A673 (cell line): ENCODE data around the gene MMEL1. TPM values are rescaled to one million over a fixed set of nuclear protein-coding genes. Genes with fewer than 3 reads are reported as not detected.
"Not testable (repeated sequence)": the region's sequence is repeated elsewhere in the genome, so short reads cannot be mapped to it uniquely, and the experiment has no call there.

Source experiments
- Bru-seq: library from RNA; stranded (reverse); fragments of 400-500 nt; gene quantifications from one replicate; lab custom pipeline; 2021; lab: Mats Ljungman, UMichigan
- BruChase-seq, 2 experiments: library from RNA; stranded (reverse); fragments of 400-500 nt; gene quantifications; one replicate each; lab custom pipeline; 2021; lab: Mats Ljungman, UMichigan
- BruUV-seq: library from RNA; stranded (reverse); fragments of 400-500 nt; replicated peaks from 2 replicates; lab custom pipeline; 2021; lab: Mats Ljungman, UMichigan
- CTCF ChIA-PET: fragments of 300-600 bp; sonication (Branson Sonifier 250); formaldehyde crosslinking; loops from one replicate; lab custom pipeline; 2022; ENCODE audit warnings: antibody characterized with exemption; lab: Charles Lee
- POLR2A ChIA-PET: fragments of 300-600 bp; sonication (Branson Sonifier 250); formaldehyde crosslinking; loops from one replicate; lab custom pipeline; 2022; ENCODE audit warnings: antibody characterized with exemption; ENCODE audit not compliant: low non-redundant PET; lab: Charles Lee
- DNase-seq: peaks from one replicate; pipeline ENCODE4 v3.0.0-alpha.2; 2015; ENCODE audit warnings: low spot score
- H3K27ac ChIP-seq: fragments of 200-600 bp; sonication (generic); 2 replicates; pipeline ENCODE4 v1.5.1; 2016; ENCODE audit warnings: mixed run types, low read depth, mild to moderate bottlenecking, mixed read lengths, antibody characterized with exemption, low read length; ENCODE audit not compliant: poor library complexity, severe bottlenecking
- H3K27me3 ChIP-seq: fragments of 200-600 bp; sonication (generic); replicated peaks from 2 replicates; pipeline ENCODE4 v1.6.1; 2017; ENCODE audit warnings: mixed run types, low read depth, mild to moderate bottlenecking, mixed read lengths, antibody characterized with exemption, low read length; ENCODE audit not compliant: insufficient read depth, poor library complexity
- H3K36me3 ChIP-seq: fragments of 200-600 bp; sonication (generic); 2 replicates; pipeline ENCODE4 v1.6.1; 2016; ENCODE audit warnings: mixed run types, mild to moderate bottlenecking, mixed read lengths, antibody characterized with exemption, low read length; ENCODE audit not compliant: insufficient read depth, poor library complexity, severe bottlenecking
- H3K4me1 ChIP-seq: fragments of 200-600 bp; sonication (generic); 2 replicates; pipeline ENCODE4 v1.6.1; 2017; ENCODE audit warnings: mixed run types, mild to moderate bottlenecking, mixed read lengths, antibody characterized with exemption, low read length; ENCODE audit not compliant: insufficient read depth, poor library complexity, severe bottlenecking
- H3K4me3 ChIP-seq: fragments of 200-600 bp; sonication (generic); 2 replicates; pipeline ENCODE4 v1.5.1; 2016; ENCODE audit warnings: low read depth, mixed run types, mild to moderate bottlenecking, mixed read lengths, low read length; ENCODE audit not compliant: poor library complexity, severe bottlenecking
- H3K9me3 ChIP-seq: fragments of 200-600 bp; sonication (generic); 2 replicates; pipeline ENCODE4 v1.6.1; 2016; ENCODE audit warnings: mixed run types, low read depth, mild to moderate bottlenecking, mixed read lengths, antibody characterized with exemption, low read length; ENCODE audit not compliant: poor library complexity, severe bottlenecking
- EZH2 ChIP-seq: fragments of 200-600 bp; sonication (generic); IDR thresholded peaks from 2 replicates; pipeline ENCODE4 v1.6.1; 2017; ENCODE audit warnings: borderline replicate concordance, low read depth, mild to moderate bottlenecking, mixed read lengths, antibody characterized with exemption, low read length; ENCODE audit not compliant: poor library complexity, severe bottlenecking
- intact Hi-C: fragments of 100-400 bp; cut with micrococcal nuclease; formaldehyde crosslinking; loops from one replicate; pipeline ENCODE4 v1.10.0; 2022; ENCODE audit not compliant: unreplicated experiment
- long read RNA-seq: library from polyadenylated mRNA; stranded (forward); transcript quantifications from one replicate; pipeline ENCODE4 v2.0.0, GENCODE V29; 2022
- total RNA-seq: library from RNA; stranded (reverse); gene quantifications from 2 replicates; pipeline ENCODE4 v1.2.3, GENCODE V29; 2021
- TF ChIP-seq, protein P1 (sequence below): fragments of 300-800, 200-600 bp; sonication (generic); conservative IDR thresholded peaks from 2 replicates; pipeline ENCODE4 v1.5.1; 2017; ENCODE audit warnings: low read depth, mild to moderate bottlenecking, antibody characterized with exemption, low read length, moderate library complexity, mixed read lengths

MMEL1 gene, protein sequence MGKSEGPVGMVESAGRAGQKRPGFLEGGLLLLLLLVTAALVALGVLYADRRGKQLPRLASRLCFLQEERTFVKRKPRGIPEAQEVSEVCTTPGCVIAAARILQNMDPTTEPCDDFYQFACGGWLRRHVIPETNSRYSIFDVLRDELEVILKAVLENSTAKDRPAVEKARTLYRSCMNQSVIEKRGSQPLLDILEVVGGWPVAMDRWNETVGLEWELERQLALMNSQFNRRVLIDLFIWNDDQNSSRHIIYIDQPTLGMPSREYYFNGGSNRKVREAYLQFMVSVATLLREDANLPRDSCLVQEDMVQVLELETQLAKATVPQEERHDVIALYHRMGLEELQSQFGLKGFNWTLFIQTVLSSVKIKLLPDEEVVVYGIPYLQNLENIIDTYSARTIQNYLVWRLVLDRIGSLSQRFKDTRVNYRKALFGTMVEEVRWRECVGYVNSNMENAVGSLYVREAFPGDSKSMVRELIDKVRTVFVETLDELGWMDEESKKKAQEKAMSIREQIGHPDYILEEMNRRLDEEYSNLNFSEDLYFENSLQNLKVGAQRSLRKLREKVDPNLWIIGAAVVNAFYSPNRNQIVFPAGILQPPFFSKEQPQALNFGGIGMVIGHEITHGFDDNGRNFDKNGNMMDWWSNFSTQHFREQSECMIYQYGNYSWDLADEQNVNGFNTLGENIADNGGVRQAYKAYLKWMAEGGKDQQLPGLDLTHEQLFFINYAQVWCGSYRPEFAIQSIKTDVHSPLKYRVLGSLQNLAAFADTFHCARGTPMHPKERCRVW
- total RNA-seq (not detected in 2 replicates), Bru-seq, nascent RNA (percentile 2 among the genes with signal in this experiment), BruChase-seq, experiment 1, labeled RNA remaining after a 2-hour chase (not detected), BruChase-seq, experiment 2, labeled RNA remaining after a 6-hour chase (percentile 6 among the genes with signal in this experiment)
- long read RNA-seq: 0 reads

DNA sequence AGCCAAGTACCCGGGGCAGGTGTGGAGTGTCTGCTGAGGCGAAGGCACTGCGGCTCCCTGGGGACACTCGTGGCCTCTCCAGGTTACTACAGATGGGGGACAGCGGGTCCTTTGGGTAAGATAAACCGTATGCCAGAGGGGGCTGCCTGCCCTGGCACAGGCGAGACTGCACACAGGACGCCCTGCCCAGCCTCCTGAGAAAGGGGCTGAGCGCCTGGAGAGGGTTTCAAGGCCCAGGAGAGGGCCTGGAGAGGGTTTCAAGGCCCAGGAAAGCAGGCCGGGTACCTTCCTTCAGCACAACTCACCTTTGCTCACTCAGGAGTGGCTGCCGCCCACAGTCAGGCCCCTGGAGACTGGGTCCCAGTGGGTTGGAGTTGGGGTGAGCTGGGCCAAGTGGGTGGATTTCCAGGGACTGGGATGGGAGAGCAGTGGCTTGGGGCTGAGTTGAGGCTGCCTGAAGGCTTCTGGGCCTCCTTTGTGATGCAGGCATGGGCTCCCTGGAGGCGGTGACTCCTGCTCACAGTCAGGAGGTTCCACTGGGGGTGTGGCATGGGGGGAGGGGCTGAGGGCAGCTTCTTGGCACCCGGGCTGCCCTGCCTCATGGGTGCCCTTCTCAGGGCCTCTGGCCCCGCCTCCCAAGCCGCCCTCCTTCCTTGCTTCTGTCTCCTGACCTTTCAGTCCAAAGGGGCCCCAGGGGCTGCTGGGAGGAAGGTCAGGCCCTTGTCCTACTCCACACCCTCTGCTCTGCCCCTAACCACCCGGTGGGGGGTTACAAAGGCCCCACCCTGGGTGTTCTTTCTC, at the start of gene MMEL1:
TSS of gene MMEL1 (minus strand) at position 456 of the 801 bp plus-strand sequence. CDS start 3,532 bp downstream, outside the sequence.
- intact Hi-C loops: no loop called here
- Histone ChIP-seq H3K4me1 (no peaks in the 10 kb centered on the region), H3K4me3 (no peak within 1 kb of the TSS), H3K27me3 (peaks cover 24% of the 10 kb centered on the region), H3K36me3 (no peaks in the 10 kb centered on the region), H3K27ac (no peak within 1 kb of the TSS), H3K9me3 (no peaks in the 10 kb centered on the region)
- DNase-seq: no peak
- ChIA-PET CTCF (no interaction called here), POLR2A (no interaction called here)
- TF ChIP-seq, protein P1, sequence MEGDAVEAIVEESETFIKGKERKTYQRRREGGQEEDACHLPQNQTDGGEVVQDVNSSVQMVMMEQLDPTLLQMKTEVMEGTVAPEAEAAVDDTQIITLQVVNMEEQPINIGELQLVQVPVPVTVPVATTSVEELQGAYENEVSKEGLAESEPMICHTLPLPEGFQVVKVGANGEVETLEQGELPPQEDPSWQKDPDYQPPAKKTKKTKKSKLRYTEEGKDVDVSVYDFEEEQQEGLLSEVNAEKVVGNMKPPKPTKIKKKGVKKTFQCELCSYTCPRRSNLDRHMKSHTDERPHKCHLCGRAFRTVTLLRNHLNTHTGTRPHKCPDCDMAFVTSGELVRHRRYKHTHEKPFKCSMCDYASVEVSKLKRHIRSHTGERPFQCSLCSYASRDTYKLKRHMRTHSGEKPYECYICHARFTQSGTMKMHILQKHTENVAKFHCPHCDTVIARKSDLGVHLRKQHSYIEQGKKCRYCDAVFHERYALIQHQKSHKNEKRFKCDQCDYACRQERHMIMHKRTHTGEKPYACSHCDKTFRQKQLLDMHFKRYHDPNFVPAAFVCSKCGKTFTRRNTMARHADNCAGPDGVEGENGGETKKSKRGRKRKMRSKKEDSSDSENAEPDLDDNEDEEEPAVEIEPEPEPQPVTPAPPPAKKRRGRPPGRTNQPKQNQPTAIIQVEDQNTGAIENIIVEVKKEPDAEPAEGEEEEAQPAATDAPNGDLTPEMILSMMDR: no peak
- TF ChIP-seq EZH2: no peak
- BruUV-seq: no TSS peak

DNA sequence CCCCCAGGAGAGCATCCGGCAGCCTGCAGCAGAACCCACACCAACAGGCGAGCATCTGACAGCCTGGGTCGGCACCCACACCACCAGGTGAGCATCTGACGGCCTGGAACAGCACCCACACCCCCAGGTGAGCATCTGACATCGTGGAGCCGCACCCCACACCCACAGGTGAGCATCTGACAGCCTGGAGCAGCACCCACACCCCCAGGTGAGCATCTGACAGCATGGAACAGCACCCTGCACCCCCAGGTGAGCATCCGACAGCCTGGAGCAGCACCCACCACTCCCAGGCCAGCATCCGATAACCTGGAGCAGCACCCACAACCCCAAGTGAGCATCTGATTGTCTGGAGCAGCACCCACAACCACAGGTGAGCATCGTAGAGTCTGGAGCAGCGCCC, 43.9 kb upstream of the MMEL1 start:
- H3K27ac ChIP-seq, H3K4me1 ChIP-seq, H3K27me3 ChIP-seq, H3K4me3 ChIP-seq, H3K9me3 ChIP-seq, H3K36me3 ChIP-seq, BruUV-seq, intact Hi-C loops, DNase-seq, CTCF ChIA-PET, POLR2A ChIA-PET: not testable (repeated sequence)

DNA sequence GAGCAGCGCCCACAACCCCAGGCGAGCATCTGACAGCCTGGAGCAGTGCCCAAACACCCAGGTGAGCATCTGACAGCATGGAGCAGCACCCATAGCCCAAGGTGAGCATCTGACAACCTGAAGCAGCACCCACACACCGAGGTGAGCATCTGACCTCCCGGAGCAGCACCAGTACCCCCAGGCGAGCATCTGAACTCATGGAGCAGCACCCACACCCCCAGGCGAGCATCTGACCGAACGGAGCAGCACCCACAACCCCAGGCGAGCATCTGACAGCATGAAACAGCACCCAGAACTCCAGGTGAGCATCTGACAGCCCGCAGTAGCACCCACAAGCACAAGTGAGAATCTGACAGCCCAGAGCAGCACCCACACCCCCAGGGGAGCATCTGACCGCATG, 38.8 kb upstream of the MMEL1 start:
- intact Hi-C loops, BruUV-seq, H3K27ac ChIP-seq, H3K27me3 ChIP-seq, DNase-seq, CTCF ChIA-PET, H3K9me3 ChIP-seq, H3K36me3 ChIP-seq, H3K4me1 ChIP-seq, POLR2A ChIA-PET, H3K4me3 ChIP-seq: not testable (repeated sequence)

DNA sequence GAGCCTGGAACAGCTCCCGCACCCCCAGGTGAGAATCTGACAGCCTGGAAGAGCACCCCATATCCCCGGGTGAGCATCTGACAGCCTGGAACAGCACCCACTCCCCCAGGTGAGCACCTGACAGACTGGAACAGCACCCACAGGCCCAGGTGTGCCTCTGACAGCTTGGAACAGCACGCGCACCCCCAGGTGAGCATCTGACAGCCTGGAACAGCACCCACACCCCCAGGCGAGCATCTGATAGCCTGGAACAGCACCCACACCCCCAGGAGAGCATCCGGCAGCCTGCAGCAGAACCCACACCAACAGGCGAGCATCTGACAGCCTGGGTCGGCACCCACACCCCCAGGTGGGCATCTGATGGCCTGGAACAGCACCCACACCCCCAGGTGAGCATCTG, 27.0 kb upstream of the MMEL1 start:
- H3K4me1 ChIP-seq, intact Hi-C loops, DNase-seq, H3K27me3 ChIP-seq, H3K27ac ChIP-seq, POLR2A ChIA-PET, BruUV-seq, H3K4me3 ChIP-seq, CTCF ChIA-PET, H3K36me3 ChIP-seq: not testable (repeated sequence)
- H3K9me3 ChIP-seq: peaks cover 16% of the 10 kb centered on the region

DNA sequence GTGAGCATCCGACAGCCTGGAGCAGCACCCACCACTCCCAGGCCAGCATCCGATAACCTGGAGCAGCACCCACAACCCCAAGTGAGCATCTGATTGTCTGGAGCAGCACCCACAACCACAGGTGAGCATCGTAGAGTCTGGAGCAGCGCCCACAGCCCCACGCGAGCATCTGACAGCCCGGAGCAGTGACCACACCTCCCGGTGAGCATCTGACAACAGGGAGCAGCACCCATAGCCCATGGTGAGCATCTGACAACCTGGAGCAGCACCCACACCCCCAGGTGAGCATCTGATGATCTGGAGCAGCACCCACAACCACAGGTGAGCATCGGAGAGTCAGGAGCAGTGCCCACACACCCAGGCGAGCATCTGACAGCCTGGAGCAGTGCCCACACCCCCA, 25.1 kb upstream of the MMEL1 start:
- BruUV-seq, intact Hi-C loops, H3K4me1 ChIP-seq, H3K4me3 ChIP-seq, H3K36me3 ChIP-seq, CTCF ChIA-PET, H3K27ac ChIP-seq, H3K27me3 ChIP-seq, DNase-seq, POLR2A ChIA-PET: not testable (repeated sequence)
- H3K9me3 ChIP-seq: peaks cover 30% of the 10 kb centered on the region

DNA sequence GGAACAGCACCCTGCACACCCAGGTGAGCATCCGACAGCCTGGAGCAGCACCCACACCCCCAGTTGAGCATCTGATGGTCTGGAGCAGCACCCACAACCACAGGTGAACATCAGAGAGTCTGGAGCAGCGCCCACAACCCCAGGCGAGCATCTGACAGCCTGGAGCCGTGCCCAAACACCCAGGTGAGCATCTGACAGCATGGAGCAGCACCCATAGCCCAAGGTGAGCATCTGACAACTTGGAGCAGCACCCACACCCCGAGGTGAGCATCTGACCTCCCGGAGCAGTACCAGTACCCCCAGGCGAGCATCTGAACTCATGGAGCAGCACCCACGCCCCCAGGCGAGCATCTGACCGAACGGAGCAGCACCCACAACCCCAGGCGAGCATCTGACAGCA, 24.3 kb upstream of the MMEL1 start:
- H3K4me1 ChIP-seq, BruUV-seq, H3K27me3 ChIP-seq, H3K27ac ChIP-seq, CTCF ChIA-PET, H3K4me3 ChIP-seq, DNase-seq, intact Hi-C loops, POLR2A ChIA-PET, H3K36me3 ChIP-seq: not testable (repeated sequence)
- peaks cover 33% of the 10 kb centered on the region for H3K9me3 ChIP-seq
